Osteocyte (in vitro differentiated cells): Measurements from ENCODE around the gene ERCC2. TPM values are rescaled to one million over a fixed set of nuclear protein-coding genes. Genes with fewer than 3 reads are reported as not detected.

Source experiments
- DNase-seq: peaks from one replicate; pipeline ENCODE4 v3.0.0; 2021; ENCODE audit warnings: mixed read lengths; ENCODE audit not compliant: unreplicated experiment; ENCODE audit errors: extremely low spot score
- H3K27ac Mint-ChIP-seq: one replicate; pipeline ENCODE4 v1.8.0; 2021; ENCODE audit warnings: mild to moderate bottlenecking, mixed read lengths; ENCODE audit not compliant: unreplicated experiment
- H3K27me3 Mint-ChIP-seq: one replicate; pipeline ENCODE4 v1.8.0; 2021; ENCODE audit warnings: mixed read lengths; ENCODE audit not compliant: unreplicated experiment
- H3K36me3 Mint-ChIP-seq: one replicate; pipeline ENCODE4 v1.8.0; 2021; ENCODE audit warnings: mixed read lengths; ENCODE audit not compliant: unreplicated experiment
- H3K4me1 Mint-ChIP-seq: one replicate; pipeline ENCODE4 v1.8.0; 2021; ENCODE audit warnings: mixed read lengths; ENCODE audit not compliant: unreplicated experiment
- H3K4me3 Mint-ChIP-seq: one replicate; pipeline ENCODE4 v1.8.0; 2021; ENCODE audit warnings: mild to moderate bottlenecking, moderate library complexity, mixed read lengths; ENCODE audit not compliant: unreplicated experiment
- H3K9me3 Mint-ChIP-seq: one replicate; pipeline ENCODE4 v1.8.0; 2021; ENCODE audit warnings: mixed read lengths; ENCODE audit not compliant: unreplicated experiment
- CTCF ChIP-seq: fragments of 200-600 bp; sonication (generic); IDR thresholded peaks from 2 replicates; pipeline ENCODE4 v1.5.0; 2021; ENCODE audit warnings: antibody characterized with exemption, mild to moderate bottlenecking, moderate library complexity
- total RNA-seq: library from RNA; stranded (reverse); gene quantifications from 2 replicates; pipeline ENCODE4 v1.2.1, GENCODE V29; 2021

ERCC2 gene
- total RNA-seq, 1 donor from 2014 or later: 32.7 TPM

GRCh38 chr19:45306040-45306439, 64.3 kb downstream of the ERCC2 start:
- no peak overlapping the region for H3K4me3 Mint-ChIP-seq
- no peak overlapping the region for H3K27ac Mint-ChIP-seq
- H3K9me3 Mint-ChIP-seq: no peaks in the 10 kb centered on the region
- no peaks in the 10 kb centered on the region for H3K4me1 Mint-ChIP-seq
- H3K36me3 Mint-ChIP-seq: peaks cover 7% of the 10 kb centered on the region
- H3K27me3 Mint-ChIP-seq: no peaks in the 10 kb centered on the region
- no peak for TF ChIP-seq CTCF
- DNase-seq: no peak

DNA sequence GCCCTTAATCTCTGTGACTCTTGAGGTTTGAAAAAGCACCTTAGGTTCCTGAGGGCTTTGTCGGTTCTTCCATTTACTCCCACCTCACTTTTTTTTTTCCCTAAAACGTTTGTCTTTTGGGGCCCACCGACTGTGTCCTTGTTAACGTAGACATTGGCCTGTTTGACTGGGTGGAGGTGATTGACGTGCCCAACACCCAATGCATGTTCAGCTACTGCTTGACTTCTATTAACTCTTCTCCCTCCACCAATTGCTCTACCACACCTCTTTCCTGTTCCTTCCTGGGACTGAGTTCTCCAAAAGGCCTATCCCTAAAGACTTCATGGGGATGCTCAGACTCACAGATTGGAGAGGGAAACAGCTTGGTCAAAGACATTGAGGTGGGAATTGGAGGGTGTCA, 65.0 kb downstream of the ERCC2 start:
- TF ChIP-seq CTCF: no peak
- Mint-ChIP-seq H3K27ac (no peak overlapping the region), H3K9me3 (no peaks in the 10 kb centered on the region), H3K4me1 (no peaks in the 10 kb centered on the region), H3K27me3 (no peaks in the 10 kb centered on the region), H3K36me3 (peaks cover 11% of the 10 kb centered on the region), H3K4me3 (no peak overlapping the region)
- DNase-seq: no peak

DNA sequence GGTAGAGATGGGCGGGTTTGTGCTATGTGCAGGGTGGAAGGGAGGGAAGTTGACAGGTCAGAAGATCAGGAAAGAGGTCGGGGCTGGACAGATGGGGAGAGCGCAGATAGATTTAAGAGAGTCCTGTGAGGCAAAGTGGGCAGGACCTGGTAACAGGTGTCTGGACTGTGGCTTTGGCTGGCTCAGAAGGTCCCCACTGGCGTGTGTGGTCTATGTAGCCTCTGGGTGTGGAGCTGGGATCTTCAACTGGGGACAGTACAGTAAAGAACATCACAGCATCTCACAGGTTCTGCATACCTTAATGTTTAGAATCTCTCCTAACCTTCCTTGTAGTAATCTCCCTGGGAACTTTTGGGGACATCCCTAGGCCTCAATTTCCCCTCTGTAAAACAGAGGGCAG, 65.4 kb downstream of the ERCC2 start:
- Mint-ChIP-seq H3K36me3 (peaks cover 14% of the 10 kb centered on the region), H3K4me3 (no peak overlapping the region), H3K4me1 (no peaks in the 10 kb centered on the region), H3K27ac (no peak overlapping the region), H3K27me3 (no peaks in the 10 kb centered on the region), H3K9me3 (no peaks in the 10 kb centered on the region)
- no peak for DNase-seq
- no peak for TF ChIP-seq CTCF

DNA sequence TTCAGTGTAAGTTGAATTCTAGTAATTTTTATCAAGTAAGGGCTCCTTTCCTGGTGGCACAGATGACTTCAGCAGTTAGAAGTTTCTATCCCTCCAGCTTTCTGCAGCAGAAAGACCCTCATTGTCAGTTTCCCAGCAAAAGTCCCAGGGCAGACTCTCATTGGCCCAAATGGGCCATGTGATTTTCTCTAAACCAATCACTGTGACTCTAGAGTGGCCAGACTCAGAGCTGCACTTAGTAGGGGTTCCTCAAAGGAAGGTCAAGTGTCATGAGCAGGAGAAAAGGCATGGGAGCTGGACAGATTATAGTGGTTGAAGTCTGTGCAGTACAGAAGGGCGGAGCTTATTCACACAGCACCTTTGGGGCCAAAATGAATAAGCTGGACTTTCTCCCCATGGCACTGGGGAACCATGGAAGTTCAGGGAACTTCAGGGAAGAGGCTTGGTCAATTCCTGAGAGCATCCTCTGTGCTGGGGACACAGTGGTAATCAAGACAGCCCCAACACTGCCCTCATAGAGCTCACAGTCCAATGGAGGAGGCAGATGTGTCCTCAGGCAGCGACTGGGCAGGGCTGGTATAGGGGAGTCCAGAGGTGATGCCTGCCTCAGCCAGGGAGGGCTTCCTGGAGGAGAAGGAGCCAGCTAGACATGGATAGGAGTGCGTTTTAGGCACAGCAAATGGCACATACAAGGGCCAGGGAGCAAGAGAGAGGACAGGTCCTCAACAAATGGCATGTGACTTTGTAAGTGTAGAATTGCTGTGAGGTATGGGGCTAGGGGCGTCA, 66.0 kb downstream of the ERCC2 start:
- H3K36me3 Mint-ChIP-seq: peaks cover 19% of the 10 kb centered on the region
- no peak overlapping the region for H3K4me3 Mint-ChIP-seq

More for the DNA sequence above, 66.0 kb downstream of the ERCC2 start:
- H3K27ac Mint-ChIP-seq: no peak overlapping the region
- no peak for DNase-seq
- no peaks in the 10 kb centered on the region for H3K27me3 Mint-ChIP-seq
- no peaks in the 10 kb centered on the region for H3K4me1 Mint-ChIP-seq
- TF ChIP-seq CTCF: no peak
- H3K9me3 Mint-ChIP-seq: no peaks in the 10 kb centered on the region
